ENCODE data around the gene PARVB. TPM values are rescaled to one million over a fixed set of nuclear protein-coding genes. Genes with fewer than 3 reads are reported as not detected.

Gene PARVB
- total and polyA plus RNA-seq, 7 experiments from 2014 or later: 0.18 to 51.2 (median 4.2) TPM

DNA sequence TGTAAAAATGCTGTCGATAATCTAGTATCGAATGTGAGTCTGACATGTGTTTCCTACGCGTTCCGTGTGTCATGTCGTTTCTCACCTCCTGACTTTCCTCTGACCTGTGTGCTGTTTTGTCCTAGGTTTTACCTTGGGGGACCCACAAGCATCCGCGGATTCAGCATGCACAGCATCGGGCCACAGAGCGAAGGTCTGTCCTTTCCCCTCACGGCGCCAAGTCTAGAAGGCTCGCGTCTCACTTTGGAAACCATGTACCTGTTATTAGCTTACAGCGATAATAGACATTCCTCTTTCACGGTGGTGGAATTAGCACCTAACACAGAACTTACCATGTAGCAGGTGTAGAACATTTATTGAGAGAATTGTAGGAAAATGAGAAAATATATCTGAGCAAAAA lies 40.3 kb upstream of the PARVB start:
- Histone ChIP-seq H3K27ac (ENCODE audit: low read depth, low read length) (no peak overlapping the region), H3K4me1 (ENCODE audit: control insufficient read depth in 2 of 2, insufficient read depth in 2 of 2, low read length in 2 of 2) (no peaks in the 10 kb centered on the region), H3K36me3 (ENCODE audit: control insufficient read depth in 2 of 3, insufficient read depth in 3 of 3, low read length in 3 of 3) (peaks cover 0 to 87% (median 5%) of the 10 kb centered on the region in 3 experiments), H3K27me3 (ENCODE audit: control insufficient read depth in 2 of 2, insufficient read depth in 2 of 2, low read length in 2 of 2) (no peaks in the 10 kb centered on the region), H3K9me3 (ENCODE audit: control insufficient read depth in 2 of 3, low read length in 3 of 3) (no peaks in the 10 kb centered on the region), H3K4me3 (ENCODE audit: low read length) (no peak overlapping the region)
- ATAC-seq (no peak), DNase-seq (no peak)
- ChIA-PET POLR2A (no interaction called here), CTCF (interaction anchor here (0.6 kb wide), 1 partner anchor 22 kb away, joined by 3 read pairs; no protein-coding TSS in a partner anchor)
- Mint-ChIP-seq H3K27me3 (no peaks in the 10 kb centered on the region), H3K36me3 (peaks cover 13 to 52% (median 21%) of the 10 kb centered on the region in 5 donors), H3K27ac (peak overlapping the region in 1 of 9 donors; percentile 15), H3K9me3 (peaks cover 0 to 1% (median 0%) of the 10 kb centered on the region in 11 donors), H3K4me3 (no peak overlapping the region), H3K4me1 (peaks cover 0 to 4% (median 0%) of the 10 kb centered on the region in 7 donors)
- intact Hi-C loops (cut with micrococcal nuclease): no loop called here

DNA sequence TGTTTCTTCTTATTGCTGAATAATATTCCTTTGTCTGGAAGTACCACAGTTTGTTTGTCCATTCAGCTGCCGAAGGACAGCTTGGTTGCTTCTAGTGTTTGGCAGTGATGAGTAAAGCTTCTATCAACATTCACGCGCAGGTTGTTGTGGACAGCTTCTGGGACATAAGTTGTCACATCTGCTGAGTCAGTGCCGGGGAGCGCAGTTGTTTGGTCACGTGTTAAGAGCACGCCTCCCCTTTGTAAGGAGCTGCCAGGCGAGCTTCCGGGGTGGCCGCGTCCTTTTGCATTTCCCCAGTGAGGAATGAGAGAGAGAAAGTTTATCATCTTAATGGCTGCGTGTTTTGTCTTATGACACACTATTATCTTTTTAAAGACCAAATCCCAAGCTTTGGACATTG lies 38.6 kb upstream of the PARVB start:
- H3K27ac Mint-ChIP-seq: peak overlapping the region in 1 of 9 donors; percentile 19
- no peaks in the 10 kb centered on the region for H3K4me1 ChIP-seq (ENCODE audit: control insufficient read depth in 2 of 2, insufficient read depth in 2 of 2, low read length in 2 of 2)
- no peaks in the 10 kb centered on the region for H3K27me3 ChIP-seq (ENCODE audit: control insufficient read depth in 2 of 2, insufficient read depth in 2 of 2, low read length in 2 of 2)
- H3K9me3 Mint-ChIP-seq: no peaks in the 10 kb centered on the region
- ChIA-PET CTCF (interaction anchor here (0.6 to 0.8 kb wide), 2 partner anchors 10 to 582 kb away, joined by 3 to 4 read pairs; no protein-coding TSS in a partner anchor), POLR2A (no interaction called here)
- H3K4me3 Mint-ChIP-seq: no peak overlapping the region
- no peaks in the 10 kb centered on the region for H3K4me1 Mint-ChIP-seq
- ATAC-seq (no peak), DNase-seq (no peak)
- no peak overlapping the region for H3K27ac ChIP-seq (ENCODE audit: low read depth, low read length)
- H3K36me3 Mint-ChIP-seq: peaks cover 0 to 45% (median 11%) of the 10 kb centered on the region in 5 donors
- peaks cover 0 to 87% (median 8%) of the 10 kb centered on the region in 3 experiments for H3K36me3 ChIP-seq (ENCODE audit: control insufficient read depth in 2 of 3, insufficient read depth in 3 of 3, low read length in 3 of 3)
- no peak overlapping the region for H3K4me3 ChIP-seq (ENCODE audit: low read length)
- intact Hi-C loops (cut with micrococcal nuclease): no loop called here
- no peaks in the 10 kb centered on the region for H3K27me3 Mint-ChIP-seq
- H3K9me3 ChIP-seq (ENCODE audit: control insufficient read depth in 2 of 3, low read length in 3 of 3): no peaks in the 10 kb centered on the region

DNA sequence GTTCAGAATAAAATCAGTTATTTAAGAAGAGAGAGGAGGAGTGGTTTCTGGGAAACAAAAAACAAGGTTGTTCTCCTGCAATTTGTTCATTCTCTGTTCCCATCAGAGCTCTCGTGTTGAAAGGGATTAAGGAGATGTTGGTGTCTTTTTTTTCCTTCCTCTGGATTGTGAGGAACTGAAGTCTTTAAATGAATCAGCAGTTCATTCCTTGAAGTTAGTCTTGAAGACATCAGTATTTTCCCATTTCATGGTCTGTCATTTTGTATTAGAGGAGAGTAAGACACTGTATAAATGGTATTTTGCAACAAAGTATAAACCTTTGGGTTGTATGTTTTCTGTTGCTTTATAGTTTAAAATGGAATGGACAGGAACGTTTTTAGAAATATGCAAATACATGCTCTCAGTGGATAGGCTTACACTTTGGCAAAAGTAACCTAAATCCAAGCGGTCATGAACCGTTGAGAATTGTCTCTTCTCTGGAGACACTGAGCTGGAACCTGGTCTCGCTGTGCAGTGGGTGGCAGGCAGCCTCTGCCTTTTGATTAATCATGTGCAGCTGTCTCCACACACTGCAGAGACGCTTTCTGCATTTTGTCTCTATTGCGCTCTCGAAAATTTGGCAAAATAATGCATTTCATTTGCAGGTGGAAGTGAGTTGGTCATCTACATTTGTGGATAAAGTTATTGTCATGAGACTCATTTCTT lies 35.8 kb upstream of the PARVB start:
- H3K27ac Mint-ChIP-seq: no peak overlapping the region
- Histone ChIP-seq H3K9me3 (ENCODE audit: control insufficient read depth in 2 of 3, low read length in 3 of 3) (no peaks in the 10 kb centered on the region), H3K4me1 (ENCODE audit: control insufficient read depth in 2 of 2, insufficient read depth in 2 of 2, low read length in 2 of 2) (no peaks in the 10 kb centered on the region), H3K27me3 (ENCODE audit: control insufficient read depth in 2 of 2, insufficient read depth in 2 of 2, low read length in 2 of 2) (no peaks in the 10 kb centered on the region), H3K4me3 (ENCODE audit: low read length) (no peak overlapping the region), H3K27ac (ENCODE audit: low read depth, low read length) (no peak overlapping the region), H3K36me3 (ENCODE audit: control insufficient read depth in 2 of 3, insufficient read depth in 3 of 3, low read length in 3 of 3) (peaks cover 0 to 80% (median 12%) of the 10 kb centered on the region in 3 experiments)
- H3K36me3 Mint-ChIP-seq: peaks cover 0 to 49% (median 18%) of the 10 kb centered on the region in 5 donors
- DNase-seq (no peak), ATAC-seq (no peak)
- intact Hi-C loops (cut with micrococcal nuclease): no loop called here
- ChIA-PET CTCF (interaction anchor here (1.2 kb wide), 1 partner anchor 637 kb away, joined by 3 read pairs; no protein-coding TSS in a partner anchor), POLR2A (no interaction called here)
- no peaks in the 10 kb centered on the region for H3K9me3 Mint-ChIP-seq
- H3K4me3 Mint-ChIP-seq: no peak overlapping the region
- peaks cover 2 to 5% (median 3%) of the 10 kb centered on the region in 7 donors for H3K4me1 Mint-ChIP-seq
- H3K27me3 Mint-ChIP-seq: no peaks in the 10 kb centered on the region

DNA sequence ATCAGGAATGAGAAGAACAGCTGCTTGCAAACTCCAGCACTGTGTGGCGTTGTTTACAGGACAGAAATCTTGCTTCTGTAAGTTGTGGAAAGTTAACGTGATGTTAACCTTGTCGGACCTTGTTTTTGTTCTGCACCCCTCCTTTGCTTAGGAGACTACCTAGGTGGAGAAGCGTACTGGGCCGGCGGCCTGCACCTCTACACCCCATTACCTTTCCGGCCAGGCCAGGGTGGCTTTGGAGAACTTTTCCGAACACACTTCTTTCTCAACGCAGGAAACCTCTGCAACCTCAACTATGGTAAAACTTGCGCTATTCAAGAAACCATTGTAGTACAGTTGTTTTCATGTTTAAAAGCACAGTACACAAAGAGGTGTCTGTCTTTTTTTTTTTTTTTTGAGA lies 35.1 kb upstream of the PARVB start:
- ChIA-PET CTCF (no interaction called here), POLR2A (no interaction called here)
- intact Hi-C loops (cut with micrococcal nuclease): no loop called here
- H3K27me3 ChIP-seq (ENCODE audit: control insufficient read depth in 2 of 2, insufficient read depth in 2 of 2, low read length in 2 of 2): no peaks in the 10 kb centered on the region
- H3K4me3 Mint-ChIP-seq: no peak overlapping the region
- no peaks in the 10 kb centered on the region for H3K9me3 ChIP-seq (ENCODE audit: control insufficient read depth in 2 of 3, low read length in 3 of 3)
- no peaks in the 10 kb centered on the region for H3K4me1 ChIP-seq (ENCODE audit: control insufficient read depth in 2 of 2, insufficient read depth in 2 of 2, low read length in 2 of 2)
- peaks cover 6 to 11% (median 9%) of the 10 kb centered on the region in 7 donors for H3K4me1 Mint-ChIP-seq
- peaks cover 0 to 73% (median 12%) of the 10 kb centered on the region in 3 experiments for H3K36me3 ChIP-seq (ENCODE audit: control insufficient read depth in 2 of 3, insufficient read depth in 3 of 3, low read length in 3 of 3)
- H3K4me3 ChIP-seq (ENCODE audit: low read length): no peak overlapping the region
- peaks cover 0 to 50% (median 17%) of the 10 kb centered on the region in 5 donors for H3K36me3 Mint-ChIP-seq
- ATAC-seq (no peak), DNase-seq (no peak)
- no peak overlapping the region for H3K27ac Mint-ChIP-seq
- H3K27ac ChIP-seq (ENCODE audit: low read depth, low read length): no peak overlapping the region
- H3K27me3 Mint-ChIP-seq: no peaks in the 10 kb centered on the region
- H3K9me3 Mint-ChIP-seq: no peaks in the 10 kb centered on the region

DNA sequence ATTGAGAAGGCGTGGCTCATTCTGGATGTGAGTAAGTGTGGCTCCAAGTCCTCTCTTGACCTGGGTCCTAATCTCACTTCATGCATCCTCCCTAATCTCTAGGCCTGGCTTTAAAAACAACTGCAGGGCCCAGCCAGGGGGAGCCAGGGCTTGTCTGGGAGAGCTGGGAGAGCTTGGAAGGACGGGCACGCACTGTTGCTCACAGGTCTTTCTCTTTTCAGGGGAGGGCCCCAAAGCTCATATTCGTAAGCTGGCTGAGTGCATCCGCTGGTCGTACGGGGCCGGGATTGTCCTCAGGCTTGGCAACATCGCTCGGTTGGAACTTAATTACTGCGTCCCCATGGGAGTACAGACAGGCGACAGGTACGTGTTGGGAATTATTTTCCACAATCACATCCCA lies 34.1 kb upstream of the PARVB start:
- DNase-seq (no peak), ATAC-seq (no peak)
- Mint-ChIP-seq H3K36me3 (peaks cover 0 to 52% (median 17%) of the 10 kb centered on the region in 5 donors), H3K27me3 (no peaks in the 10 kb centered on the region), H3K4me1 (peaks cover 9 to 17% (median 15%) of the 10 kb centered on the region in 7 donors), H3K4me3 (no peak overlapping the region), H3K27ac (no peak overlapping the region), H3K9me3 (no peaks in the 10 kb centered on the region)
- Histone ChIP-seq H3K36me3 (ENCODE audit: control insufficient read depth in 2 of 3, insufficient read depth in 3 of 3, low read length in 3 of 3) (peaks cover 0 to 73% (median 12%) of the 10 kb centered on the region in 3 experiments), H3K4me3 (ENCODE audit: low read length) (no peak overlapping the region), H3K9me3 (ENCODE audit: control insufficient read depth in 2 of 3, low read length in 3 of 3) (no peaks in the 10 kb centered on the region), H3K27me3 (ENCODE audit: control insufficient read depth in 2 of 2, insufficient read depth in 2 of 2, low read length in 2 of 2) (no peaks in the 10 kb centered on the region), H3K27ac (ENCODE audit: low read depth, low read length) (no peak overlapping the region), H3K4me1 (ENCODE audit: control insufficient read depth in 2 of 2, insufficient read depth in 2 of 2, low read length in 2 of 2) (no peaks in the 10 kb centered on the region)
- ChIA-PET CTCF (interaction anchor here (0.6 to 1.1 kb wide), 2 partner anchors 578 to 650 kb away, joined by 3 to 4 read pairs; no protein-coding TSS in a partner anchor), POLR2A (no interaction called here)
- intact Hi-C loops (cut with micrococcal nuclease): loop anchor here in 1 of 2 donors (5.0 to 10.0 kb wide), 2 partner anchors 192 to 695 kb away; partner anchors contain the start of gene PARVG

DNA sequence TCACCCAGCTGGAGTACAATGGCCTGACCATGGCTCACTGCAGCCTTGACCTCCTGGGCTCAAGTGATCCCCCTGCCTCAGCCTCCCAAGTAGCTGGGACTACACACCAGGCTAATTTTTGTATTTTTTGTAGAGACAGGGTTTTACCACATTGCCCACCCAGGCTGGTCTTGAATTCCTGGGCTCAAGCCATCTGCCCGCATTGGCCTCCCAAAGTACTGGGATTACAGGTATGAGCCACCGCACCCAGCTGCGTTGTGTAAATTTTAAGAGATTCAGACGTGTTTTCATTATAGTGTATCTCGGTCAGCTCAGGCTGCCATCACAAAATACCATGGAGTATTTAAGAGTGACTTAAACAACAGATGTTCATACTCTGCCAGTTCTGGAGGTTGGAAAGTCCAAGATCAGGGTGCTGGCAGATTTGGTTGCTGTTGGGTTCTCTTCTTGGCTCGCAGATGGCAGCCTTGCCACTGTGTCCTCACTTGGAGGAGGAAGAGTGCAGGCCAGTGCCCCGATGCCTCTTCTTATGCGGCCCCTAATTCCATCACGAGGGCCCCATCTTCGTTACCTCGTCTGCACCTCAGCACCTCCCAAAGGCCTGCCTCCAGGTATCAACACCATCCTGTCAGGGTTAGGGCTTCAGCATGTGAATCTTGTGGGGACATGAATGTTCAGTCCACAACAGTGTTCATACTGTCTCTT lies 32.6 kb upstream of the PARVB start:
- H3K4me1 ChIP-seq (ENCODE audit: control insufficient read depth in 2 of 2, insufficient read depth in 2 of 2, low read length in 2 of 2): peaks cover 0 to 6% of the 10 kb centered on the region in 2 donors
- Mint-ChIP-seq H3K4me1 (peaks cover 24 to 31% (median 25%) of the 10 kb centered on the region in 7 donors), H3K27me3 (no peaks in the 10 kb centered on the region), H3K36me3 (peaks cover 0 to 52% (median 13%) of the 10 kb centered on the region in 5 donors), H3K4me3 (no peak overlapping the region), H3K9me3 (no peaks in the 10 kb centered on the region), H3K27ac (no peak overlapping the region)
- no peak overlapping the region for H3K27ac ChIP-seq (ENCODE audit: low read depth, low read length)
- DNase-seq: no peak
- H3K27me3 ChIP-seq (ENCODE audit: control insufficient read depth in 2 of 2, insufficient read depth in 2 of 2, low read length in 2 of 2): no peaks in the 10 kb centered on the region
- ChIA-PET CTCF (interaction anchor here (0.7 to 2.9 kb wide), 4 partner anchors 23 to 648 kb away, joined by 3 to 25 read pairs (median 4); no protein-coding TSS in a partner anchor), POLR2A (no interaction called here)
- intact Hi-C loops (cut with micrococcal nuclease): loop anchor here in 1 of 2 donors (2.0 to 10.0 kb wide), 3 partner anchors 191 to 693 kb away; partner anchors contain the start of gene PARVG
- no peaks in the 10 kb centered on the region for H3K9me3 ChIP-seq (ENCODE audit: control insufficient read depth in 2 of 3, low read length in 3 of 3)
- no peak overlapping the region for H3K4me3 ChIP-seq (ENCODE audit: low read length)
- peaks cover 0 to 60% (median 12%) of the 10 kb centered on the region in 3 experiments for H3K36me3 ChIP-seq (ENCODE audit: control insufficient read depth in 2 of 3, insufficient read depth in 3 of 3, low read length in 3 of 3)
- no peak for ATAC-seq

All from naive thymus-derived CD4-positive, alpha-beta T cell (primary cell).